Measurements from ENCODE around the gene SMG7. TPM values are rescaled to one million over a fixed set of nuclear protein-coding genes. Genes with fewer than 3 reads are reported as not detected.
A peak's percentile ranks its signal among the peaks of the same experiment; 100 is the strongest.

Gene SMG7
- total RNA-seq, 2 donors from 2014 or later: 56.1 to 66.3 TPM

GRCh38 chr1:183515002-183515689 is 42.8 kb downstream of the SMG7 start:
- Mint-ChIP-seq H3K9me3 (no peaks in the 10 kb centered on the region), H3K4me3 (no peak overlapping the region), H3K27me3 (no peaks in the 10 kb centered on the region), H3K27ac (peak overlapping the region; percentile 39), H3K4me1 (peaks cover 15% of the 10 kb centered on the region), H3K36me3 (ENCODE audit: low read depth) (peaks cover 71% of the 10 kb centered on the region)
- ATAC-seq (replicated peaks): peak; percentile 63

- peaks cover 86% of the 10 kb centered on the region for H3K36me3 Mint-ChIP-seq (ENCODE audit: low read depth)
- peaks cover 10% of the 10 kb centered on the region for H3K4me1 Mint-ChIP-seq
- no peaks in the 10 kb centered on the region for H3K9me3 Mint-ChIP-seq
- no peak overlapping the region for H3K4me3 Mint-ChIP-seq
- H3K27ac Mint-ChIP-seq: no peak overlapping the region
- no peak for ATAC-seq (replicated peaks)
- no peaks in the 10 kb centered on the region for H3K27me3 Mint-ChIP-seq
These were observed 44.4 kb downstream of the SMG7 start for GRCh38 chr1:183516725-183517124.

- H3K4me1 Mint-ChIP-seq: peaks cover 8% of the 10 kb centered on the region
- H3K9me3 Mint-ChIP-seq: no peaks in the 10 kb centered on the region
- no peak overlapping the region for H3K4me3 Mint-ChIP-seq
- H3K27ac Mint-ChIP-seq: no peak overlapping the region
- ATAC-seq (replicated peaks): no peak
- no peaks in the 10 kb centered on the region for H3K27me3 Mint-ChIP-seq
- peaks cover 86% of the 10 kb centered on the region for H3K36me3 Mint-ChIP-seq (ENCODE audit: low read depth)
These were observed 45.1 kb downstream of the SMG7 start for GRCh38 chr1:183517401-183517800.

GRCh38 chr1:183520379-183520778 is 48.1 kb downstream of the SMG7 start:
- H3K9me3 Mint-ChIP-seq: no peaks in the 10 kb centered on the region
- H3K27ac Mint-ChIP-seq: peak overlapping the region; percentile 21
- no peak for ATAC-seq (replicated peaks)
- H3K36me3 Mint-ChIP-seq (ENCODE audit: low read depth): peaks cover 95% of the 10 kb centered on the region
- H3K4me1 Mint-ChIP-seq: peaks cover 8% of the 10 kb centered on the region
- no peaks in the 10 kb centered on the region for H3K27me3 Mint-ChIP-seq
- no peak overlapping the region for H3K4me3 Mint-ChIP-seq

- H3K27me3 Mint-ChIP-seq: no peaks in the 10 kb centered on the region
- peak overlapping the region; percentile 33 for H3K27ac Mint-ChIP-seq
- H3K9me3 Mint-ChIP-seq: no peaks in the 10 kb centered on the region
- peaks cover 8% of the 10 kb centered on the region for H3K4me1 Mint-ChIP-seq
- no peak overlapping the region for H3K4me3 Mint-ChIP-seq
- ATAC-seq (replicated peaks): no peak
- H3K36me3 Mint-ChIP-seq (ENCODE audit: low read depth): peaks cover 94% of the 10 kb centered on the region
These were observed 49.8 kb downstream of the SMG7 start for GRCh38 chr1:183522104-183522503.

GRCh38 chr1:183528577-183528976 is 56.3 kb downstream of the SMG7 start:
- ATAC-seq (replicated peaks): no peak
- no peak overlapping the region for H3K4me3 Mint-ChIP-seq
- no peaks in the 10 kb centered on the region for H3K27me3 Mint-ChIP-seq
- H3K27ac Mint-ChIP-seq: no peak overlapping the region
- H3K9me3 Mint-ChIP-seq: no peaks in the 10 kb centered on the region
- no peaks in the 10 kb centered on the region for H3K4me1 Mint-ChIP-seq
- H3K36me3 Mint-ChIP-seq (ENCODE audit: low read depth): peaks cover 98% of the 10 kb centered on the region

- H3K36me3 Mint-ChIP-seq (ENCODE audit: low read depth): peaks cover 99% of the 10 kb centered on the region
- H3K27me3 Mint-ChIP-seq: no peaks in the 10 kb centered on the region
- ATAC-seq (replicated peaks): no peak
- H3K4me3 Mint-ChIP-seq: no peak overlapping the region
- no peak overlapping the region for H3K27ac Mint-ChIP-seq
- H3K4me1 Mint-ChIP-seq: no peaks in the 10 kb centered on the region
- no peaks in the 10 kb centered on the region for H3K9me3 Mint-ChIP-seq
These were observed 61.4 kb downstream of the SMG7 start for GRCh38 chr1:183533617-183534174.

GRCh38 chr1:183537405-183537804 is 65.1 kb downstream of the SMG7 start:
- Mint-ChIP-seq H3K27ac (peak overlapping the region; percentile 85), H3K36me3 (ENCODE audit: low read depth) (peaks cover 97% of the 10 kb centered on the region)
- peak; percentile 54 for ATAC-seq (replicated peaks)

GRCh38 chr1:183543619-183544204 is 71.4 kb downstream of the SMG7 start:
- Mint-ChIP-seq H3K4me3 (no peak overlapping the region), H3K27ac (no peak overlapping the region), H3K36me3 (ENCODE audit: low read depth) (peaks cover 95% of the 10 kb centered on the region), H3K4me1 (no peaks in the 10 kb centered on the region), H3K9me3 (no peaks in the 10 kb centered on the region), H3K27me3 (no peaks in the 10 kb centered on the region)
- ATAC-seq (replicated peaks): peak; percentile 80

More at GRCh38 chr1:183537405-183537804, 65.1 kb downstream of the SMG7 start:
- Mint-ChIP-seq H3K4me3 (no peak overlapping the region), H3K27me3 (no peaks in the 10 kb centered on the region), H3K4me1 (no peaks in the 10 kb centered on the region), H3K9me3 (no peaks in the 10 kb centered on the region)

- H3K4me3 Mint-ChIP-seq: no peak overlapping the region
- H3K27me3 Mint-ChIP-seq: no peaks in the 10 kb centered on the region
- ATAC-seq (replicated peaks): no peak
- no peaks in the 10 kb centered on the region for H3K9me3 Mint-ChIP-seq
- peaks cover 95% of the 10 kb centered on the region for H3K36me3 Mint-ChIP-seq (ENCODE audit: low read depth)
- H3K4me1 Mint-ChIP-seq: no peaks in the 10 kb centered on the region
- peak overlapping the region; percentile 60 for H3K27ac Mint-ChIP-seq
These were observed 72.4 kb downstream of the SMG7 start for GRCh38 chr1:183544598-183545297.

GRCh38 chr1:183546427-183546826 is 74.1 kb downstream of the SMG7 start:
- H3K27ac Mint-ChIP-seq: peak overlapping the region; percentile 32
- ATAC-seq (replicated peaks): no peak
- H3K36me3 Mint-ChIP-seq (ENCODE audit: low read depth): peaks cover 97% of the 10 kb centered on the region
- no peaks in the 10 kb centered on the region for H3K4me1 Mint-ChIP-seq
- H3K27me3 Mint-ChIP-seq: no peaks in the 10 kb centered on the region
- H3K9me3 Mint-ChIP-seq: no peaks in the 10 kb centered on the region
- no peak overlapping the region for H3K4me3 Mint-ChIP-seq

- Mint-ChIP-seq H3K27me3 (no peaks in the 10 kb centered on the region), H3K27ac (no peak overlapping the region), H3K36me3 (ENCODE audit: low read depth) (peaks cover 100% of the 10 kb centered on the region), H3K4me1 (no peaks in the 10 kb centered on the region), H3K4me3 (no peak overlapping the region), H3K9me3 (no peaks in the 10 kb centered on the region)
- ATAC-seq (replicated peaks): no peak
These were observed 75.8 kb downstream of the SMG7 start for GRCh38 chr1:183548116-183548515.

- no peaks in the 10 kb centered on the region for H3K9me3 Mint-ChIP-seq
- no peaks in the 10 kb centered on the region for H3K4me1 Mint-ChIP-seq
- peaks cover 99% of the 10 kb centered on the region for H3K36me3 Mint-ChIP-seq (ENCODE audit: low read depth)
- no peak overlapping the region for H3K27ac Mint-ChIP-seq
- H3K27me3 Mint-ChIP-seq: no peaks in the 10 kb centered on the region
- H3K4me3 Mint-ChIP-seq: no peak overlapping the region
- ATAC-seq (replicated peaks): no peak
These were observed 78.6 kb downstream of the SMG7 start for GRCh38 chr1:183550915-183551314.

GRCh38 chr1:183551924-183552323 is 79.6 kb downstream of the SMG7 start:
- Mint-ChIP-seq H3K4me3 (no peak overlapping the region), H3K27ac (no peak overlapping the region), H3K27me3 (no peaks in the 10 kb centered on the region), H3K4me1 (no peaks in the 10 kb centered on the region), H3K36me3 (ENCODE audit: low read depth) (peaks cover 95% of the 10 kb centered on the region), H3K9me3 (no peaks in the 10 kb centered on the region)
- no peak for ATAC-seq (replicated peaks)

- no peaks in the 10 kb centered on the region for H3K9me3 Mint-ChIP-seq
- peaks cover 94% of the 10 kb centered on the region for H3K36me3 Mint-ChIP-seq (ENCODE audit: low read depth)
- ATAC-seq (replicated peaks): no peak
- peak overlapping the region; percentile 63 for H3K27ac Mint-ChIP-seq
- H3K4me1 Mint-ChIP-seq: no peaks in the 10 kb centered on the region
- no peaks in the 10 kb centered on the region for H3K27me3 Mint-ChIP-seq
- H3K4me3 Mint-ChIP-seq: no peak overlapping the region
These were observed 80.1 kb downstream of the SMG7 start for GRCh38 chr1:183552441-183552840.
